Right lobe of liver (tissue), 6 donors: Measurements from ENCODE around the gene POLR1A. TPM values are rescaled to one million over a fixed set of nuclear protein-coding genes. Genes with fewer than 3 reads are reported as not detected.

Experiments used
- ATAC-seq, 4 donors: fragments of 200-7000 bp; cut with Tn5 transposase; one replicate each; pipeline ENCODE4 v1.9.1; 2020; ENCODE audit warnings: mild to moderate bottlenecking in 4 of 4, moderate library complexity in 4 of 4
- DNase-seq, 3 donors: peaks; one replicate each; pipeline ENCODE4 v3.0.0-alpha.2; 2020
- H3K27ac ChIP-seq, 3 donors: fragments of 200-600 bp; one replicate each; pipeline ENCODE4 v1.8.0; 2022
- H3K27me3 ChIP-seq, 2 donors: fragments of 200-600 bp; one replicate each; pipeline ENCODE4 v1.8.0; 2022
- H3K36me3 ChIP-seq, 4 donors: fragments of 200-600 bp; sonication (generic) in 1 of 4; one replicate each; pipeline versions ENCODE4 v1.5.1 to v1.8.0; 2017 to 2022; ENCODE audit warnings: control low read depth in 1 of 4
- H3K4me1 ChIP-seq, 4 donors: fragments of 200-600 bp; sonication (generic) in 1 of 4; one replicate each; pipeline versions ENCODE4 v1.5.1 to v1.8.0; 2017 to 2022; ENCODE audit warnings: control low read depth in 1 of 4
- H3K4me3 ChIP-seq, 3 donors: fragments of 200-600 bp; one replicate each; pipeline ENCODE4 v1.8.0; 2022
- H3K9me3 ChIP-seq, 4 donors: fragments of 200-600 bp; sonication (generic) in 1 of 4; one replicate each; pipeline versions ENCODE4 v1.5.1 to v1.8.0; 2017 to 2022; ENCODE audit warnings: control low read depth in 1 of 4
- POLR2A ChIP-seq: fragments of 450-650 bp; IDR thresholded peaks from one replicate; pipeline ENCODE4 v1.6.1; 2017; ENCODE audit warnings: antibody characterized with exemption, mild to moderate bottlenecking
- WGBS: methylation state at CpG from one replicate; pipeline ENCODE4 v1.1.6; 2018; ENCODE audit warnings: low coverage, low lambda C conversion rate; ENCODE audit not compliant: insufficient coverage; ENCODE audit errors: missing lambda C conversion rate; 5-methylcytosine and 5-hydroxymethylcytosine counted together
- intact Hi-C, 2 donors: fragments of 100-400 bp; cut with DNase I; formaldehyde crosslinking; loops; one replicate each; pipeline versions ENCODE4 v1.11.2 to v1.14.1; 2022
- total RNA-seq, 6 experiments: library from RNA; depleted of rRNA in 2 of 6; stranded (reverse); fragments of >200 nt in 2 of 6; fragmentation: NEBNext Ultra II Directional in 3 of 6; extraction: Animal tissue kit (Norgen Biotek cat#: 25700) in 3 of 6; gene quantifications; one replicate each; pipeline versions ENCODE4 v1.1.0 to v1.2.4, GENCODE V29; 2016 to 2023
- TF ChIP-seq, protein P1 (sequence below), 4 donors: fragments of 200-600 bp in 3 of 4; fragments of 450-650 bp in 1 of 4; IDR thresholded peaks; one replicate each; pipeline versions ENCODE4 v1.5.1 to v1.8.0; 2016 to 2022; ENCODE audit warnings: antibody characterized with exemption in 4 of 4, mild to moderate bottlenecking in 2 of 4
- donor health status: DM: no; HTN: yes; CAD: no.
- donor health status: DM: no; HTN: no; CAD: no.
- donor health status: DM: no; HTN: no; CAD: no.
- donor health status: DM: no; HTN: yes; CAD: no.
- donor health status: DM: no; HTN: yes; CAD: no.

Gene POLR1A
- total RNA-seq, 6 experiments from 2014 or later = 12.5 to 19.7 (median 14.4) TPM

DNA sequence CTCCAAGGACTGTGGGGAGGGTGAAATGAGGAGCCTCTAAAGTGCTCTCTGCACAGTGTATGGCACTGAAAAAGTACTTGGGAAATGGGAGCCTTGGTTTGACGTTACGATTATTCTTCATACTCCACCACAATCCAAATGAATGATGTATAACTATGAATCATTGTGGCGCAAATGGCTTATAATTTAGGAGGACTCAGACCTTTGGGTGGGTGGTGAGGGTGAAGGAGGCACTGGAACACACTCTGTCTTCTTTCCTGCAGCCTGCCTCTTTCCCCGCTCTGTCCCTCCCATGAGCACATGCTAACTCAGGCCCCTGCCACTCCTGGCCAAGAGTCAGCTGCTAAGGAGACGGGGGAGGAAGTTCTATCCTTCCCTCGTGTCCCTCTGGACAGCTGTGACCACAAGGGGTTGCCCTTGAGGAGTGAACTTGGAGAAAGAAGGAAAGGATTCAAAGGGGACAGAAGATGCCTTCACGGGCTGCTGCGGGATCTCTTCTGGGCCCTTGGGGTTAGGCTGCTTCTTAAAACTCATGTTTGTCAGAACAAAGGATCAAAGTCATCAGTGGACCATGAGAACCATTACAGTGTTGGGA lies 36.5 kb downstream of the POLR1A start:
- TF ChIP-seq POLR2A = no peak
- TF ChIP-seq, protein P1, sequence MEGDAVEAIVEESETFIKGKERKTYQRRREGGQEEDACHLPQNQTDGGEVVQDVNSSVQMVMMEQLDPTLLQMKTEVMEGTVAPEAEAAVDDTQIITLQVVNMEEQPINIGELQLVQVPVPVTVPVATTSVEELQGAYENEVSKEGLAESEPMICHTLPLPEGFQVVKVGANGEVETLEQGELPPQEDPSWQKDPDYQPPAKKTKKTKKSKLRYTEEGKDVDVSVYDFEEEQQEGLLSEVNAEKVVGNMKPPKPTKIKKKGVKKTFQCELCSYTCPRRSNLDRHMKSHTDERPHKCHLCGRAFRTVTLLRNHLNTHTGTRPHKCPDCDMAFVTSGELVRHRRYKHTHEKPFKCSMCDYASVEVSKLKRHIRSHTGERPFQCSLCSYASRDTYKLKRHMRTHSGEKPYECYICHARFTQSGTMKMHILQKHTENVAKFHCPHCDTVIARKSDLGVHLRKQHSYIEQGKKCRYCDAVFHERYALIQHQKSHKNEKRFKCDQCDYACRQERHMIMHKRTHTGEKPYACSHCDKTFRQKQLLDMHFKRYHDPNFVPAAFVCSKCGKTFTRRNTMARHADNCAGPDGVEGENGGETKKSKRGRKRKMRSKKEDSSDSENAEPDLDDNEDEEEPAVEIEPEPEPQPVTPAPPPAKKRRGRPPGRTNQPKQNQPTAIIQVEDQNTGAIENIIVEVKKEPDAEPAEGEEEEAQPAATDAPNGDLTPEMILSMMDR (IDR thresholded peaks at IDR 0.05) = no peak
- 75% methylated on average over 4 of the region's 8 CpGs for WGBS
- DNase-seq (no peak), ATAC-seq (no peak)
- H3K4me1 ChIP-seq = peaks cover 0 to 27% (median 11%) of the 10 kb centered on the region in 4 donors
- no peaks in the 10 kb centered on the region for H3K27me3 ChIP-seq
- H3K27ac ChIP-seq = no peak overlapping the region
- peaks cover 5 to 25% (median 10%) of the 10 kb centered on the region in 4 donors for H3K36me3 ChIP-seq
- intact Hi-C loops = no loop called here
- H3K4me3 ChIP-seq = no peak overlapping the region
- H3K9me3 ChIP-seq = no peaks in the 10 kb centered on the region

DNA sequence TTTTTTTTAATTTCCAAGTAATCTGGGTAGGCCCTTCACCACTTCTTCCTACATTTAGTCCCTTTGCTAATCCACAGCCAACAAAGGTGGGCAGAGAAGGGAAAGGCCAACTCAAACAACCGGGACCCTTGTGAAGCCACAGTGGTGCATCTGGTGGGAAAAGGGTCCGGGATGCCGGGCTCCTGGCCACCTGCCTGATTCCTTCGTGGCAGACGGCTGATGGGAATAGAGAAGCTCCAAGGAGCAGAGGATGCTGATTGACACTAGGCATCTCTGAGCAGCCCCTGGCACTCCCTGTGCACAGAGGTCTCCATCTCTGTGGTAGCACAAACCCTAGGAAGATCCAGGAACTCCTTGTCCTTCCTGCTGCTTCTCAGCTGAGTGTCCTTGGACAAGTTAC lies 37.0 kb downstream of the POLR1A start:
- Histone ChIP-seq H3K27ac (no peak overlapping the region), H3K4me1 (peaks cover 0 to 22% (median 10%) of the 10 kb centered on the region in 4 donors), H3K36me3 (peaks cover 5 to 22% (median 13%) of the 10 kb centered on the region in 4 donors), H3K27me3 (no peaks in the 10 kb centered on the region), H3K4me3 (no peak overlapping the region), H3K9me3 (no peaks in the 10 kb centered on the region)
- no peak for ATAC-seq
- no peak for DNase-seq
- intact Hi-C loops = no loop called here
- 98% methylated on average over 5 of the region's 5 CpGs for WGBS
- TF ChIP-seq POLR2A = no peak
- TF ChIP-seq, protein P1 (IDR thresholded peaks at IDR 0.05) = no peak

DNA sequence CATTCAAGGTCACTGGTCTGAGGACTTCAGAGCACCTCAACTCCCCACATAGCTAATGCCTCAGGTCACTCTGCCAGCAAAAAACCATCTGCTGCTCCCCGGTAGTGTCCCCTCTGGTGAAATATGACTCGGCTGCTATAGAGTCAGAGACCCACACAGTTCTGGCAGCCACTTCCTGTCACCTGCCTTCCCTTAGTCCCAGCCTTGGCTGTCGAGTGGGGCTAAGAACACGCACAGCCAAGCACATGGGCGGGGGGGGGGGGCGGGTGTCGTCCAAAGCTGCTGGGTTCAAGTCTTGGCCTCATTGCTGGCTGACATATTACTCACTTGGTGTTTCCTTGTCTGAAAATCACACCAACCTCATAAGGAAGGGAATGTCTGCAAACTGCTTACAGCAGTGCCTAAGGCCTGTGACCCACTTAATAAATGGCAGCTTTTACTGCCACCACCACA lies 37.5 kb downstream of the POLR1A start:
- H3K9me3 ChIP-seq = no peaks in the 10 kb centered on the region
- H3K27me3 ChIP-seq = no peaks in the 10 kb centered on the region
- intact Hi-C loops = no loop called here
- H3K4me1 ChIP-seq = peaks cover 0 to 18% (median 8%) of the 10 kb centered on the region in 4 donors
- H3K36me3 ChIP-seq = peaks cover 5 to 22% (median 13%) of the 10 kb centered on the region in 4 donors
- DNase-seq = no peak
- H3K4me3 ChIP-seq = no peak overlapping the region
- TF ChIP-seq, protein P1 (IDR thresholded peaks at IDR 0.05) = no peak
- WGBS = 62% methylated on average over 6 of the region's 7 CpGs
- H3K27ac ChIP-seq = no peak overlapping the region
- no peak for ATAC-seq

DNA sequence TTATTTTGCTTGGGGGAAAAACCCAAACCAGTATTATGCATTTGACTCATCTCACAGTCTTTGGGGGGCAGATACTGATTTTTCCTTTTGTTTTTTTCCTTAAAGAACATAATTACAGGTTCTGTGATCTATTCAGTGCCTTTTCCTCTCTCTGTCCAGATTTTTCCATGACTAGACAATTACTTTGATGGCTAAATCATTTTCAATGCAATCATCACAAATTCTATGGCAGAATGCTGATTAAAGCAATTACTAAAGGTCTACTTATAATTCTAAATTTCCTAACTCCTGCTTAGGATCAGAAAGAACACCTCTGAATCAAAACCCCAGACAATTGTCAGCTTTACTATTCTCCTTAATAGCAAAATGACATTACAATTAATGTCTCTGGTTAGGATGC lies 38.8 kb downstream of the POLR1A start:
- intact Hi-C loops = no loop called here
- H3K4me3 ChIP-seq = no peak overlapping the region
- H3K27ac ChIP-seq = no peak overlapping the region
- no peak for TF ChIP-seq POLR2A
- TF ChIP-seq, protein P1 (IDR thresholded peaks at IDR 0.05) = no peak
- no peak for ATAC-seq
- no peaks in the 10 kb centered on the region for H3K9me3 ChIP-seq
- H3K36me3 ChIP-seq = peaks cover 5 to 22% (median 13%) of the 10 kb centered on the region in 4 donors
- DNase-seq = no peak
- peaks cover 0 to 16% (median 3%) of the 10 kb centered on the region in 4 donors for H3K4me1 ChIP-seq
- H3K27me3 ChIP-seq = no peaks in the 10 kb centered on the region
